Smooth muscle cell (in vitro differentiated cells): Measurements from ENCODE around the gene TCN1. TPM values are rescaled to one million over a fixed set of nuclear protein-coding genes. Genes with fewer than 3 reads are reported as not detected.
"Not testable (repeated sequence)": the region's sequence is repeated elsewhere in the genome, so short reads cannot be mapped to it uniquely, and the experiment has no call there.

ENCODE experiments used
- DNase-seq: peaks from one replicate; lab custom pipeline; 2025; ENCODE audit not compliant: unreplicated experiment; lab: John Stamatoyannopoulos, UW
- H2AFZ ChIP-seq: fragments of 200-600 bp; sonication (generic); 2 replicates; pipeline ENCODE4 v1.6.0; 2016; ENCODE audit warnings: antibody characterized with exemption, low read depth, mild to moderate bottlenecking
- H3F3A ChIP-seq: fragments of 200-600 bp; sonication (generic); 2 replicates; pipeline ENCODE4 v1.6.0; 2017; ENCODE audit warnings: antibody characterized with exemption, low read depth
- H3K27ac ChIP-seq: fragments of 200-600 bp; sonication (generic); 2 replicates; pipeline ENCODE4 v1.5.1; 2016; ENCODE audit warnings: low read depth, mild to moderate bottlenecking
- H3K27me3 ChIP-seq: fragments of 200-600 bp; sonication (generic); 2 replicates; pipeline ENCODE4 v1.6.1; 2016; ENCODE audit warnings: low read depth, mild to moderate bottlenecking
- H3K36me3 ChIP-seq: fragments of 200-600 bp; sonication (generic); 2 replicates; pipeline ENCODE4 v1.5.1; 2016; ENCODE audit warnings: low read depth
- H3K4me1 ChIP-seq: fragments of 200-600 bp; sonication (generic); 2 replicates; pipeline ENCODE4 v1.5.1; 2016; ENCODE audit warnings: low read depth
- H3K4me2 ChIP-seq: fragments of 200-600 bp; sonication (generic); 2 replicates; pipeline ENCODE4 v1.6.0; 2016; ENCODE audit warnings: mild to moderate bottlenecking
- H3K4me3 ChIP-seq: fragments of 200-600 bp; sonication (generic); 2 replicates; pipeline ENCODE4 v1.5.1; 2016; ENCODE audit warnings: mild to moderate bottlenecking
- H3K79me2 ChIP-seq: fragments of 200-600 bp; sonication (generic); 2 replicates; pipeline ENCODE4 v1.6.0; 2016; ENCODE audit warnings: low read depth, mild to moderate bottlenecking
- H3K9ac ChIP-seq: fragments of 200-600 bp; sonication (generic); 2 replicates; pipeline ENCODE4 v1.6.0; 2016; ENCODE audit warnings: low read depth
- H3K9me3 ChIP-seq: fragments of 200-600 bp; sonication (generic); replicated peaks from 2 replicates; pipeline ENCODE4 v1.5.1; 2016; ENCODE audit warnings: low read depth
- H4K20me1 ChIP-seq: fragments of 200-600 bp; sonication (generic); 2 replicates; pipeline ENCODE4 v1.6.0; 2016; ENCODE audit warnings: low read depth
- WGBS: methylation state at CpG from one replicate; pipeline ENCODE4 v1.1.7; 2016; ENCODE audit warnings: low lambda C conversion rate; 5-methylcytosine and 5-hydroxymethylcytosine counted together
- polyA plus RNA-seq: library from polyadenylated mRNA; unstranded; fragments of >200 nt; fragmentation: Nextera tagmentation; extraction: Ambion mirVana; gene quantifications from 2 replicates; pipeline ENCODE4 v1.2.1, GENCODE V29; 2016
- total RNA-seq: library from RNA; depleted of rRNA; stranded (reverse); fragments of >200 nt; gene quantifications from 2 replicates; pipeline ENCODE4 v1.2.3, GENCODE V29; 2014
- TF ChIP-seq, protein P1 (sequence below): fragments of 200-600 bp; sonication (generic); IDR thresholded peaks from 2 replicates; pipeline ENCODE4 v1.5.1; 2017; ENCODE audit warnings: borderline replicate concordance, mild to moderate bottlenecking, antibody characterized with exemption; ENCODE audit not compliant: insufficient read depth, poor library complexity, severe bottlenecking

The TCN1 gene
- total and polyA plus RNA-seq, 2 experiments from 2014 or later, result 11.1 TPM; not detected in 1

DNA sequence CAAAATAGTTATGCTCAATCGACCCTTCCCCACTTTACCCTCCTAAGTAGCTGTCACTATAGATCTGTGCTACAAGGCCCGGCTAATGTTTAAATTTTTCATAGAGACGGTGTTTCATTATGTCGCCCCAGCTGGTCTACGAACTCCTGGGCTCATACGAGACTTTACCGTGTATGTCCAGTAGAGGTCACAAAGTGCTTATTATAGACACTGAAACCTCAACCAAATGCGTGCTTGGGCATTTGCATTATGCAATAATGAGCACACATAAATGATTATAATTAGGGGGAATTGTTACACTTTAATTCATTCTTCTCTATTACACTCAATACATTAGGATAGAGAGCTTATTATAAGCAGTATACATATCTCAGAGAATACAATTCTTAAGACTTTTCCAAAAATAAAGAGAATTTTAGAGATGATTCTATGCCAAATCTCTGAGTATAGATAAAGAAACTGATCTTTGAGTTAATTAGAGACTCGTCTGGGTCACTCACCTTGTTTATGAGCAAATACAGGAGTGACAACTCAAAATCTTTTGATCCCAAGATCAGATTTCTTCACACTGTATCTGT lies 43.2 kb downstream of the TCN1 start:
- Histone ChIP-seq H3K27ac (no peak overlapping the region), H3K79me2 (no peaks in the 10 kb centered on the region), H2AFZ (no peak overlapping the region), H3K9ac (no peak overlapping the region), H4K20me1 (no peaks in the 10 kb centered on the region), H3F3A (no peaks in the 10 kb centered on the region), H3K4me1 (no peaks in the 10 kb centered on the region), H3K27me3 (no peaks in the 10 kb centered on the region), H3K4me3 (no peak overlapping the region), H3K4me2 (no peak overlapping the region), H3K36me3 (no peaks in the 10 kb centered on the region), H3K9me3 (no peaks in the 10 kb centered on the region)
- DNase-seq, result no peak
- TF ChIP-seq, protein P1, sequence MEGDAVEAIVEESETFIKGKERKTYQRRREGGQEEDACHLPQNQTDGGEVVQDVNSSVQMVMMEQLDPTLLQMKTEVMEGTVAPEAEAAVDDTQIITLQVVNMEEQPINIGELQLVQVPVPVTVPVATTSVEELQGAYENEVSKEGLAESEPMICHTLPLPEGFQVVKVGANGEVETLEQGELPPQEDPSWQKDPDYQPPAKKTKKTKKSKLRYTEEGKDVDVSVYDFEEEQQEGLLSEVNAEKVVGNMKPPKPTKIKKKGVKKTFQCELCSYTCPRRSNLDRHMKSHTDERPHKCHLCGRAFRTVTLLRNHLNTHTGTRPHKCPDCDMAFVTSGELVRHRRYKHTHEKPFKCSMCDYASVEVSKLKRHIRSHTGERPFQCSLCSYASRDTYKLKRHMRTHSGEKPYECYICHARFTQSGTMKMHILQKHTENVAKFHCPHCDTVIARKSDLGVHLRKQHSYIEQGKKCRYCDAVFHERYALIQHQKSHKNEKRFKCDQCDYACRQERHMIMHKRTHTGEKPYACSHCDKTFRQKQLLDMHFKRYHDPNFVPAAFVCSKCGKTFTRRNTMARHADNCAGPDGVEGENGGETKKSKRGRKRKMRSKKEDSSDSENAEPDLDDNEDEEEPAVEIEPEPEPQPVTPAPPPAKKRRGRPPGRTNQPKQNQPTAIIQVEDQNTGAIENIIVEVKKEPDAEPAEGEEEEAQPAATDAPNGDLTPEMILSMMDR, result peak; percentile 46
- 32% methylated on average over 9 of the region's 9 CpGs for WGBS

- H3K36me3 ChIP-seq, result no peaks in the 10 kb centered on the region
- no peak overlapping the region for H3K4me2 ChIP-seq
- 92% methylated on average over 4 of the region's 4 CpGs for WGBS
- H3K9me3 ChIP-seq, result no peaks in the 10 kb centered on the region
- no peaks in the 10 kb centered on the region for H3F3A ChIP-seq
- no peak overlapping the region for H2AFZ ChIP-seq
- no peak overlapping the region for H3K4me3 ChIP-seq
- H4K20me1 ChIP-seq, result no peaks in the 10 kb centered on the region
- no peak overlapping the region for H3K9ac ChIP-seq
- no peaks in the 10 kb centered on the region for H3K27me3 ChIP-seq
- no peaks in the 10 kb centered on the region for H3K4me1 ChIP-seq
- no peaks in the 10 kb centered on the region for H3K79me2 ChIP-seq
- no peak for DNase-seq
- TF ChIP-seq, protein P1, result no peak
- H3K27ac ChIP-seq, result no peak overlapping the region
Measured at GRCh38 chr11:59818572-59818971, 47.7 kb downstream of the TCN1 start.

- H4K20me1 ChIP-seq, result not testable (repeated sequence)
Measured at GRCh38 chr11:59816434-59816833, 49.9 kb downstream of the TCN1 start.

GRCh38 chr11:59815754-59816153 lies 50.5 kb downstream of the TCN1 start:
- TF ChIP-seq, protein P1, result no peak
- H2AFZ ChIP-seq, result no peak overlapping the region
- H3K27me3 ChIP-seq, result no peaks in the 10 kb centered on the region
- H3K36me3 ChIP-seq, result no peaks in the 10 kb centered on the region
- no peak overlapping the region for H3K27ac ChIP-seq
- no peak for DNase-seq
- no peak overlapping the region for H3K9ac ChIP-seq
- no peak overlapping the region for H3K4me2 ChIP-seq
- no peaks in the 10 kb centered on the region for H4K20me1 ChIP-seq
- no peaks in the 10 kb centered on the region for H3K4me1 ChIP-seq
- no peak overlapping the region for H3K4me3 ChIP-seq
- H3K9me3 ChIP-seq, result no peaks in the 10 kb centered on the region
- 78% methylated on average over 1 of the region's 1 CpG for WGBS
- no peaks in the 10 kb centered on the region for H3K79me2 ChIP-seq
- H3F3A ChIP-seq, result no peaks in the 10 kb centered on the region

More at GRCh38 chr11:59816434-59816833, 49.9 kb downstream of the TCN1 start:
- H3K27ac ChIP-seq, H3K4me2 ChIP-seq, H3K79me2 ChIP-seq, H3K4me1 ChIP-seq, H3K9ac ChIP-seq, H3K36me3 ChIP-seq, DNase-seq, H2AFZ ChIP-seq, H3F3A ChIP-seq, H3K27me3 ChIP-seq, H3K4me3 ChIP-seq, H3K9me3 ChIP-seq: not testable (repeated sequence)
- WGBS, result 87% methylated on average over 1 of the region's 1 CpG
